Mammary epithelial cell (primary cell): Measurements from ENCODE around the gene OVOL3.

Experiments used
- EZH2 ChIP-seq: IDR thresholded peaks from 2 replicates; pipeline ENCODE4 v1.6.1; 2012; ENCODE audit warnings: low read length, inconsistent platforms, borderline replicate concordance
- TF ChIP-seq, protein P1 (sequence below), 2 donors: IDR thresholded peaks in 1 of 2; conservative IDR thresholded peaks in 1 of 2; 2 replicates each; pipeline ENCODE4 v1.5.1; 2011 to 2012; ENCODE audit warnings: inconsistent platforms in 2 of 2, low read length in 2 of 2, mild to moderate bottlenecking in 2 of 2, control low read depth in 1 of 2, low read depth in 1 of 2; ENCODE audit not compliant: insufficient read depth in 1 of 2; ENCODE audit errors: extremely low read depth in 1 of 2

DNA sequence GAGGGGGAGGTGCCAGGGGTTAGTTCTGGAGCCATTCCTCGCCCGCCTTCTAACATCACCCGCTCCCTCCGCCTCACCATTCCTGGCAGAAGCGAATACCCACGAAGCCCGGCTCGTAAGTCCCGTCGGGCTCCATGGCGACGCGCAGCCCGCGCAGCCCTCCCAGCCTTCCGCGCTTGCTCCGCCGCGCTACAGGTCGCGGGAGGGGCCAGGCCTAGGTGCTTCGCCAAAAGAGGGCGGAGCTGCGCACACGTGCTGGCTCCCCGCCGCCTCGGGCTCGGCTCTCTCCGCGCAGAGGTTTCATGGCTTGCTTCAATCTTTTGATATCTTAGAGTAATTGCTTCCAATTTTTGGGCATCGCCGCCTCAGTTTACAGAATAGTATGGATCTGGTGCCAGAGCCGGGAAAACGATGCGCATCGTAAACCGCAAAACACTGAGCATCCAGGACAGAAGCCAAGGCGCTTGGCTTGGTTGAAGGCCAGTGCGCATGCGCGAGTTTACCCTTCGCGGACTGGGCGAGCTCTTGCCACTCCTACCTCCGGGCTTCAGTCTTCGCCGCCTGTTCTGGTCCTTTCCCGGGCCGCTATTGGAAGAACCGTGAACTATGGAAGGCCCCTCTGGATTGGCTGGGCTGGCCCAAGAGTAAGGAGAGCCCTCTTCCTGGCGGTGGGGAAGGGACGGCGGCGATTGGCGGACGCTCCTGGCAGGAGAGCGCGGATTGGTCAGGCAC lies 3.9 kb downstream of the OVOL3 start, which contains the start of gene POLR2I:
- TF ChIP-seq EZH2 = no peak
- TF ChIP-seq, protein P1, sequence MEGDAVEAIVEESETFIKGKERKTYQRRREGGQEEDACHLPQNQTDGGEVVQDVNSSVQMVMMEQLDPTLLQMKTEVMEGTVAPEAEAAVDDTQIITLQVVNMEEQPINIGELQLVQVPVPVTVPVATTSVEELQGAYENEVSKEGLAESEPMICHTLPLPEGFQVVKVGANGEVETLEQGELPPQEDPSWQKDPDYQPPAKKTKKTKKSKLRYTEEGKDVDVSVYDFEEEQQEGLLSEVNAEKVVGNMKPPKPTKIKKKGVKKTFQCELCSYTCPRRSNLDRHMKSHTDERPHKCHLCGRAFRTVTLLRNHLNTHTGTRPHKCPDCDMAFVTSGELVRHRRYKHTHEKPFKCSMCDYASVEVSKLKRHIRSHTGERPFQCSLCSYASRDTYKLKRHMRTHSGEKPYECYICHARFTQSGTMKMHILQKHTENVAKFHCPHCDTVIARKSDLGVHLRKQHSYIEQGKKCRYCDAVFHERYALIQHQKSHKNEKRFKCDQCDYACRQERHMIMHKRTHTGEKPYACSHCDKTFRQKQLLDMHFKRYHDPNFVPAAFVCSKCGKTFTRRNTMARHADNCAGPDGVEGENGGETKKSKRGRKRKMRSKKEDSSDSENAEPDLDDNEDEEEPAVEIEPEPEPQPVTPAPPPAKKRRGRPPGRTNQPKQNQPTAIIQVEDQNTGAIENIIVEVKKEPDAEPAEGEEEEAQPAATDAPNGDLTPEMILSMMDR (conservative IDR thresholded peaks at IDR 0.05 in 1 of 2, IDR thresholded peaks at IDR 0.05 in 1 of 2; ENCODE audit: extremely low read depth in 1 of 2, insufficient read depth in 1 of 2, low read depth in 1 of 2, low read length in 2 of 2) = no peak
